Ovary (tissue), 9 donors: ENCODE data around the gene TTLL11. TPM values are rescaled to one million over a fixed set of nuclear protein-coding genes. Genes with fewer than 3 reads are reported as not detected.

Experiments used
- DNase-seq, 5 donors: peaks; one replicate each; pipeline ENCODE4 v3.0.0-alpha.2; 2019 to 2020
- H3K27ac ChIP-seq, 2 donors: fragments of 200-600 bp; one replicate each; pipeline versions ENCODE4 v1.5.1 to v1.8.0; 2019 to 2022
- H3K27me3 ChIP-seq: fragments of 200-600 bp; one replicate; pipeline ENCODE4 v1.8.0; 2022
- H3K36me3 ChIP-seq: fragments of 200-600 bp; sonication (generic); one replicate; pipeline ENCODE4 v1.5.1; 2019
- H3K4me1 ChIP-seq: one replicate; pipeline ENCODE4 v1.8.1; 2013; ENCODE audit warnings: mild to moderate bottlenecking, moderate library complexity; ENCODE audit not compliant: insufficient read depth
- H3K4me3 ChIP-seq: fragments of 200-600 bp; sonication (generic); one replicate; pipeline ENCODE4 v1.5.1; 2017
- H3K9me3 ChIP-seq, 2 donors: fragments of 200-600 bp in 1 of 2; sonication (generic) in 1 of 2; one replicate each; pipeline versions ENCODE4 v1.5.1 to v1.8.1; 2013 to 2019; ENCODE audit warnings: mild to moderate bottlenecking in 1 of 2, moderate library complexity in 1 of 2
- CTCF ChIP-seq, 3 donors: fragments of 450-650 bp in 2 of 3; fragments of 200-600 bp in 1 of 3; IDR thresholded peaks; one replicate each; pipeline versions ENCODE4 v1.5.1 to v1.8.0; 2016 to 2022; ENCODE audit warnings: antibody characterized with exemption in 3 of 3, mild to moderate bottlenecking in 1 of 3
- EP300 ChIP-seq: sonication (generic); formaldehyde crosslinking; IDR thresholded peaks from one replicate; pipeline ENCODE4 v1.6.1; 2017; ENCODE audit warnings: antibody characterized with exemption
- POLR2A ChIP-seq: fragments of 450-650 bp; IDR thresholded peaks from one replicate; pipeline ENCODE4 v1.6.1; 2017; ENCODE audit warnings: antibody characterized with exemption, mild to moderate bottlenecking, moderate library complexity
- WGBS, 3 donors: extraction: QIAGEN DNeasy Blood & Tissue Kit in 1 of 3; methylation state at CpG; one replicate each; pipeline versions ENCODE4 v1.1.5 to v1.1.7; 2013 to 2017; 5-methylcytosine and 5-hydroxymethylcytosine counted together
- intact Hi-C, 4 donors: fragments of 100-400 bp; cut with DNase I; formaldehyde crosslinking; loops; one replicate each; pipeline versions ENCODE4 v1.11.0 to v1.15.1; 2022 to 2023
- polyA plus RNA-seq, 2 donors: library from polyadenylated mRNA; stranded (reverse); fragments of 200-250 nt in 1 of 2; fragments of 350-450 nt in 1 of 2; fragmentation: Illumina TruSeq in 1 of 2; extraction: RNeasy Lipid Tissue Mini Kit (QIAGEN cat#74804) in 1 of 2; gene quantifications; one replicate each; pipeline ENCODE4 v1.2.3, GENCODE V29; 2013 to 2014
- total RNA-seq, 7 donors: library from RNA; depleted of rRNA in 2 of 7; stranded (reverse); fragments of >200 nt in 2 of 7; fragmentation: NEBNext Ultra II Directional in 3 of 7; extraction: Animal tissue kit (Norgen Biotek cat#: 25700) in 3 of 7; gene quantifications; one replicate each; pipeline versions ENCODE4 v1.1.0 to v1.2.4, GENCODE V29; 2016 to 2023
- donor health status: DM: no; HTN: no; CAD: no; lungs with moderate emphysema.
- donor health status: DM: no; HTN: no; CAD: no.
- donor health status: Bipolar disorder and iron deficiency.
- donor health status: DM: yes; HTN: yes; CAD: no.
- donor health status: DM: no; HTN: no; CAD: no.
- donor health status: DM: yes; HTN: yes; CAD: no.

The TTLL11 gene
- total and polyA plus RNA-seq, 9 donors, result 6.1 to 13.5 (median 9.2) TPM

- intact Hi-C loops, result no loop called here
- no peak for TF ChIP-seq CTCF (IDR thresholded peaks at IDR 0.05)
- no peak for TF ChIP-seq POLR2A
- TF ChIP-seq EP300, result no peak
- no peak overlapping the region for H3K27ac ChIP-seq
- DNase-seq, result no peak
- no peaks in the 10 kb centered on the region for H3K4me1 ChIP-seq
- H3K36me3 ChIP-seq, result no peaks in the 10 kb centered on the region
- 88 to 93% (median 91%) methylated on average over 6 of the region's 6 CpGs for WGBS, 3 donors
- no peak overlapping the region for H3K4me3 ChIP-seq
- H3K27me3 ChIP-seq, result no peaks in the 10 kb centered on the region
- H3K9me3 ChIP-seq, result no peaks in the 10 kb centered on the region
Observed at GRCh38 chr9:122112238-122112637, 19.1 kb upstream of the TTLL11 start.

GRCh38 chr9:122111413-122112085, 18.4 kb upstream of the TTLL11 start:
- 85 to 95% (median 88%) methylated on average over 9 of the region's 9 CpGs for WGBS, 3 donors
- H3K4me1 ChIP-seq, result no peaks in the 10 kb centered on the region
- TF ChIP-seq POLR2A, result no peak
- TF ChIP-seq EP300, result no peak
- no peak for TF ChIP-seq CTCF (IDR thresholded peaks at IDR 0.05)
- no peaks in the 10 kb centered on the region for H3K27me3 ChIP-seq
- no peaks in the 10 kb centered on the region for H3K9me3 ChIP-seq
- no peaks in the 10 kb centered on the region for H3K36me3 ChIP-seq
- DNase-seq, result no peak
- no peak overlapping the region for H3K4me3 ChIP-seq
- intact Hi-C loops, result no loop called here
- no peak overlapping the region for H3K27ac ChIP-seq

GRCh38 chr9:122110100-122110833, 17.2 kb upstream of the TTLL11 start:
- Histone ChIP-seq H3K9me3 (no peaks in the 10 kb centered on the region), H3K36me3 (no peaks in the 10 kb centered on the region), H3K27ac (no peak overlapping the region), H3K4me3 (no peak overlapping the region), H3K27me3 (no peaks in the 10 kb centered on the region), H3K4me1 (peaks cover 2% of the 10 kb centered on the region)
- no peak for DNase-seq
- intact Hi-C loops, result no loop called here
- WGBS, 3 donors, result 79 to 86% (median 81%) methylated on average over 7 of the region's 7 CpGs
- no peak for TF ChIP-seq EP300
- no peak for TF ChIP-seq POLR2A
- no peak for TF ChIP-seq CTCF (IDR thresholded peaks at IDR 0.05)

GRCh38 chr9:122109035-122109813, 16.1 kb upstream of the TTLL11 start:
- Histone ChIP-seq H3K9me3 (no peaks in the 10 kb centered on the region), H3K36me3 (no peaks in the 10 kb centered on the region), H3K4me3 (no peak overlapping the region), H3K4me1 (peaks cover 2% of the 10 kb centered on the region), H3K27ac (no peak overlapping the region), H3K27me3 (no peaks in the 10 kb centered on the region)
- TF ChIP-seq CTCF (IDR thresholded peaks at IDR 0.05) (no peak), POLR2A (no peak), EP300 (no peak)
- 84 to 91% (median 88%) methylated on average over 3 of the region's 3 CpGs for WGBS, 3 donors
- DNase-seq, result no peak
- intact Hi-C loops, result no loop called here
